Tongue (tissue), 3 donors: ENCODE measurements around the gene IMPDH1. TPM values are rescaled to one million over a fixed set of nuclear protein-coding genes. Genes with fewer than 3 reads are reported as not detected.

Source experiments
- DNase-seq: peaks from one replicate; pipeline ENCODE4 v3.0.0-alpha.2; 2015
- small RNA-seq: library from RNA; depleted of rRNA; stranded (forward); fragments of <200 nt; gene quantifications from one replicate; pipeline ENCODE3, GENCODE V24; 2014; ENCODE audit warnings: low replicate concordance
- total RNA-seq: library from RNA; depleted of rRNA; stranded (reverse); fragments of >200 nt; gene quantifications from one replicate; pipeline ENCODE4 v1.2.3, GENCODE V29; 2014

IMPDH1 gene
- total RNA-seq, 1 donor from 2014 or later, result 15.4 TPM

GRCh38 chr7:128359939-128360338, 49.8 kb downstream of the IMPDH1 start:
- no peak for DNase-seq

GRCh38 chr7:128359336-128359735, 50.4 kb downstream of the IMPDH1 start:
- no peak for DNase-seq

GRCh38 chr7:128358233-128358632, 51.5 kb downstream of the IMPDH1 start:
- DNase-seq, result no peak

- no peak for DNase-seq
Observed at GRCh38 chr7:128357217-128357613, 52.6 kb downstream of the IMPDH1 start.

GRCh38 chr7:128356546-128357216, 53.1 kb downstream of the IMPDH1 start:
- DNase-seq, result no peak

GRCh38 chr7:128353610-128354009, 56.2 kb downstream of the IMPDH1 start:
- no peak for DNase-seq

- no peak for DNase-seq
Observed at GRCh38 chr7:128353189-128353588, 56.6 kb downstream of the IMPDH1 start.

GRCh38 chr7:128352636-128353035, 57.1 kb downstream of the IMPDH1 start:
- no peak for DNase-seq

- DNase-seq, result peak; percentile 63
Observed at GRCh38 chr7:128352153-128352537, 57.6 kb downstream of the IMPDH1 start.

- DNase-seq, result no peak
Observed at GRCh38 chr7:128351296-128352152, 58.3 kb downstream of the IMPDH1 start.

- DNase-seq, result no peak
Observed at GRCh38 chr7:128350708-128351295, 59.0 kb downstream of the IMPDH1 start.

- peak; percentile 77 for DNase-seq
Observed at GRCh38 chr7:128349466-128349825, 60.3 kb downstream of the IMPDH1 start.

- DNase-seq, result peak; percentile 75
Observed at GRCh38 chr7:128347647-128348097, 62.1 kb downstream of the IMPDH1 start.

- DNase-seq, result no peak
Observed at GRCh38 chr7:128344431-128344774, 65.4 kb downstream of the IMPDH1 start.

GRCh38 chr7:128343554-128344430, 66.0 kb downstream of the IMPDH1 start, which contains the start of gene RBM28:
Gene RBM28 (minus strand): TSS chr7:128343908. CDS start chr7:128343793, 115 bp downstream.
- DNase-seq, result peak; percentile 97

Small RNAs within 50 kb of the gene (small RNA-seq; reads per million reads assigned to genes)
- gene AC010655.1, result not detected
- gene RNU7-27P, result not detected
- gene RNU7-54P, result not detected

Other genes starting within 250 kb of the IMPDH1 start
- gene LEP, start 168.7 kb downstream of the IMPDH1 start, total RNA-seq, result not detected
- 28.1 TPM for gene RBM28, start 66.1 kb downstream of the IMPDH1 start, total RNA-seq
- 7.6 TPM for gene PRRT4, start 48.3 kb downstream of the IMPDH1 start, total RNA-seq
- 15.4 TPM for gene HILPDA, start 45.9 kb upstream of the IMPDH1 start, total RNA-seq
- gene METTL2B, start 66.8 kb upstream of the IMPDH1 start, total RNA-seq, result 31.3 TPM